ENCODE results near the gene CTNNA3. TPM values are rescaled to one million over a fixed set of nuclear protein-coding genes. Genes with fewer than 3 reads are reported as not detected.

CTNNA3 gene
- polyA plus RNA-seq, 1 donor from 2014 or later: 0.14 TPM

- Histone ChIP-seq H3K36me3 (ENCODE audit: insufficient read depth, low read length) (no peaks in the 10 kb centered on the region), H2AFZ (ENCODE audit: low read depth, low read length) (no peak overlapping the region), H3K4me2 (ENCODE audit: low read length) (no peak overlapping the region), H4K20me1 (ENCODE audit: insufficient read depth) (no peaks in the 10 kb centered on the region), H3K9ac (ENCODE audit: low read length) (no peak overlapping the region), H3K9me3 (ENCODE audit: low read length) (no peaks in the 10 kb centered on the region), H3K79me2 (replicated peaks; ENCODE audit: insufficient read depth, low read length) (no peaks in the 10 kb centered on the region), H3K27me3 (ENCODE audit: insufficient read depth, low read depth, low read length) (no peaks in the 10 kb centered on the region), H3K27ac (ENCODE audit: low read length) (no peak overlapping the region), H3K4me3 (ENCODE audit: low read length) (no peak overlapping the region), H3F3A (ENCODE audit: insufficient read depth, low read length, poor library complexity, severe bottlenecking) (no peaks in the 10 kb centered on the region), H3K9me2 (ENCODE audit: insufficient read depth, low read length) (no peaks in the 10 kb centered on the region)
- TF ChIP-seq EZH2 (IDR thresholded peaks at IDR 0.05; ENCODE audit: borderline replicate concordance, insufficient read depth, low read length, poor library complexity, severe bottlenecking) (no peak), POLR2AphosphoS5 (IDR thresholded peaks at IDR 0.05) (no peak), CTCF (IDR thresholded peaks at IDR 0.05; ENCODE audit: poor library complexity, severe bottlenecking) (no peak), SMC3 (conservative IDR thresholded peaks at IDR 0.05; ENCODE audit: poor library complexity) (no peak), TAF1 (IDR thresholded peaks at IDR 0.05; ENCODE audit: low read depth) (no peak), MXI1 (conservative IDR thresholded peaks at IDR 0.05; ENCODE audit: poor library complexity, severe bottlenecking) (no peak), EP300 (conservative IDR thresholded peaks at IDR 0.05; ENCODE audit: poor library complexity, severe bottlenecking) (no peak), RAD21 (conservative IDR thresholded peaks at IDR 0.05) (no peak)
- TF ChIP-seq, protein P1, sequence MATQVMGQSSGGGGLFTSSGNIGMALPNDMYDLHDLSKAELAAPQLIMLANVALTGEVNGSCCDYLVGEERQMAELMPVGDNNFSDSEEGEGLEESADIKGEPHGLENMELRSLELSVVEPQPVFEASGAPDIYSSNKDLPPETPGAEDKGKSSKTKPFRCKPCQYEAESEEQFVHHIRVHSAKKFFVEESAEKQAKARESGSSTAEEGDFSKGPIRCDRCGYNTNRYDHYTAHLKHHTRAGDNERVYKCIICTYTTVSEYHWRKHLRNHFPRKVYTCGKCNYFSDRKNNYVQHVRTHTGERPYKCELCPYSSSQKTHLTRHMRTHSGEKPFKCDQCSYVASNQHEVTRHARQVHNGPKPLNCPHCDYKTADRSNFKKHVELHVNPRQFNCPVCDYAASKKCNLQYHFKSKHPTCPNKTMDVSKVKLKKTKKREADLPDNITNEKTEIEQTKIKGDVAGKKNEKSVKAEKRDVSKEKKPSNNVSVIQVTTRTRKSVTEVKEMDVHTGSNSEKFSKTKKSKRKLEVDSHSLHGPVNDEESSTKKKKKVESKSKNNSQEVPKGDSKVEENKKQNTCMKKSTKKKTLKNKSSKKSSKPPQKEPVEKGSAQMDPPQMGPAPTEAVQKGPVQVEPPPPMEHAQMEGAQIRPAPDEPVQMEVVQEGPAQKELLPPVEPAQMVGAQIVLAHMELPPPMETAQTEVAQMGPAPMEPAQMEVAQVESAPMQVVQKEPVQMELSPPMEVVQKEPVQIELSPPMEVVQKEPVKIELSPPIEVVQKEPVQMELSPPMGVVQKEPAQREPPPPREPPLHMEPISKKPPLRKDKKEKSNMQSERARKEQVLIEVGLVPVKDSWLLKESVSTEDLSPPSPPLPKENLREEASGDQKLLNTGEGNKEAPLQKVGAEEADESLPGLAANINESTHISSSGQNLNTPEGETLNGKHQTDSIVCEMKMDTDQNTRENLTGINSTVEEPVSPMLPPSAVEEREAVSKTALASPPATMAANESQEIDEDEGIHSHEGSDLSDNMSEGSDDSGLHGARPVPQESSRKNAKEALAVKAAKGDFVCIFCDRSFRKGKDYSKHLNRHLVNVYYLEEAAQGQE (IDR thresholded peaks at IDR 0.05; ENCODE audit: borderline replicate concordance): no peak
These were observed 399.1 kb downstream of the CTNNA3 start for GRCh38 chr10:67296926-67297325.

- Histone ChIP-seq H3K4me3 (ENCODE audit: low read length) (no peak overlapping the region), H2AFZ (ENCODE audit: low read depth, low read length) (no peak overlapping the region), H3F3A (ENCODE audit: insufficient read depth, low read length, poor library complexity, severe bottlenecking) (no peaks in the 10 kb centered on the region), H3K36me3 (ENCODE audit: insufficient read depth, low read length) (no peaks in the 10 kb centered on the region), H3K79me2 (replicated peaks; ENCODE audit: insufficient read depth, low read length) (no peaks in the 10 kb centered on the region), H3K9ac (ENCODE audit: low read length) (no peak overlapping the region), H3K9me3 (ENCODE audit: low read length) (no peaks in the 10 kb centered on the region), H3K27me3 (ENCODE audit: insufficient read depth, low read depth, low read length) (no peaks in the 10 kb centered on the region), H3K27ac (ENCODE audit: low read length) (no peak overlapping the region), H3K4me2 (ENCODE audit: low read length) (no peak overlapping the region), H4K20me1 (ENCODE audit: insufficient read depth) (no peaks in the 10 kb centered on the region), H3K9me2 (ENCODE audit: insufficient read depth, low read length) (no peaks in the 10 kb centered on the region)
- TF ChIP-seq POLR2AphosphoS5 (IDR thresholded peaks at IDR 0.05) (no peak), CTCF (IDR thresholded peaks at IDR 0.05; ENCODE audit: poor library complexity, severe bottlenecking) (no peak), EP300 (conservative IDR thresholded peaks at IDR 0.05; ENCODE audit: poor library complexity, severe bottlenecking) (no peak), EZH2 (IDR thresholded peaks at IDR 0.05; ENCODE audit: borderline replicate concordance, insufficient read depth, low read length, poor library complexity, severe bottlenecking) (no peak), MXI1 (conservative IDR thresholded peaks at IDR 0.05; ENCODE audit: poor library complexity, severe bottlenecking) (no peak), TAF1 (IDR thresholded peaks at IDR 0.05; ENCODE audit: low read depth) (no peak), SMC3 (conservative IDR thresholded peaks at IDR 0.05; ENCODE audit: poor library complexity) (no peak), RAD21 (conservative IDR thresholded peaks at IDR 0.05) (no peak)
- TF ChIP-seq, protein P1 (IDR thresholded peaks at IDR 0.05; ENCODE audit: borderline replicate concordance): no peak
These were observed 407.1 kb downstream of the CTNNA3 start for GRCh38 chr10:67288688-67289410.
